ENCODE results near the gene CKAP5.

CKAP5 gene

DNA sequence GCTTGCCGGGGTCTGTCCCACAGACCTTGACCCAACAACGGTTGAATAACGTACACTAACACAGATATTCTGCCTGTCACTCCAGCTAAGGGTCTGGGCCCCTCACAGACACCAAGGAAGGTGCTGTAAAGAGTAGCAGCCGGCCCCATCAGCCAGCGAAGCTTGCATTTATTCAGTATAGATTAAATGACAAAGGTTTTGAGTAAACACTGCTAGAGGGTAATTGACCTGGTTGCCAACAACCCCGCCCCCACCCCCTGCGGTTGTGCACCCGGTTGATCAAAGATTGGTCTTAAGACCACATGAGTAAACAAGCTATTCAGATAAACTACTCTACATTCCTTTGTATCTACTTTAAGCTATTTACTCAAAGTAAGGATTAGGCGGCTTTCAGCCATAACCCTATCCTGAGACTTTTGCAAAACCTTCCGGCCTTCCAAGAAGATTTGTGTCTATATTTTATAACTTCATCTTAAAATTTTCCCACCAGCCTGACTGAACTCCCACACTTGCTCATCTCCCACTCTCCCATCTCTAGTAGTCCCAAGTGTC, 4.8 kb upstream of the CKAP5 start:
- peaks cover 11% of the 10 kb centered on the region for H3K4me1 Mint-ChIP-seq
- peak overlapping the region; percentile 72 for H3K27ac Mint-ChIP-seq
- peaks cover 5% of the 10 kb centered on the region for H3K27me3 Mint-ChIP-seq (ENCODE audit: low read depth, poor library complexity)
- no peak for TF ChIP-seq CTCF (IDR thresholded peaks at IDR 0.05)
- peaks cover 11% of the 10 kb centered on the region for H3K9me3 Mint-ChIP-seq
- H3K4me3 Mint-ChIP-seq: no peak overlapping the region
- no peak for DNase-seq
- peaks cover 20% of the 10 kb centered on the region for H3K36me3 Mint-ChIP-seq (ENCODE audit: low read depth)

GRCh38 chr11:46849631-46850030, 3.6 kb upstream of the CKAP5 start:
- no peak for TF ChIP-seq CTCF (IDR thresholded peaks at IDR 0.05)

GRCh38 chr11:46846510-46846830, 390 bp upstream of the CKAP5 start:
- Mint-ChIP-seq H3K27me3 (ENCODE audit: low read depth, poor library complexity) (peaks cover 5% of the 10 kb centered on the region), H3K36me3 (ENCODE audit: low read depth) (peaks cover 38% of the 10 kb centered on the region), H3K27ac (peak overlapping the region; percentile 91), H3K9me3 (peaks cover 11% of the 10 kb centered on the region), H3K4me3 (peak overlapping the region; percentile 94), H3K4me1 (peaks cover 41% of the 10 kb centered on the region)
- no peak for DNase-seq
- no peak for TF ChIP-seq CTCF (IDR thresholded peaks at IDR 0.05)

More at GRCh38 chr11:46849631-46850030, 3.6 kb upstream of the CKAP5 start:
- no peak for DNase-seq
- Mint-ChIP-seq H3K36me3 (ENCODE audit: low read depth) (peaks cover 15% of the 10 kb centered on the region), H3K27me3 (ENCODE audit: low read depth, poor library complexity) (peaks cover 5% of the 10 kb centered on the region), H3K4me3 (no peak overlapping the region), H3K27ac (no peak overlapping the region), H3K4me1 (peaks cover 21% of the 10 kb centered on the region), H3K9me3 (peaks cover 11% of the 10 kb centered on the region)

DNA sequence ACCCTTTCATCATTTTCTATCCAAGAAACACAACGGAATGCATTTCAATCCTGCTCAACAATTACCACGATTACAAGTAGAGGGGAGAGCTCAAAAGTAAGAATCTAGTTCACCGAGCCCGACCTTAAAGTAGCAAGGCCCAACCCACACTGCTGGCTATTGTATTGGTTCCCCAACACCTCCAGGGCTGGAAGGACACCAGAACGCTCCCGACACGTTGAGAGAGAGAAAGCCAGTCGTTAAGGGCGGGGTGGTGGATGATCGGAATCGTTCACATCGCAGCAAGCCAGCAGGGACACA, 690 bp downstream of the CKAP5 start:
- TF ChIP-seq CTCF (IDR thresholded peaks at IDR 0.05): no peak
- H3K27ac Mint-ChIP-seq: peak overlapping the region; percentile 23
- peaks cover 5% of the 10 kb centered on the region for H3K27me3 Mint-ChIP-seq (ENCODE audit: low read depth, poor library complexity)
- peaks cover 38% of the 10 kb centered on the region for H3K36me3 Mint-ChIP-seq (ENCODE audit: low read depth)
- H3K4me3 Mint-ChIP-seq: peak overlapping the region; percentile 89
- DNase-seq: no peak
- peaks cover 41% of the 10 kb centered on the region for H3K4me1 Mint-ChIP-seq
- peaks cover 7% of the 10 kb centered on the region for H3K9me3 Mint-ChIP-seq

DNA sequence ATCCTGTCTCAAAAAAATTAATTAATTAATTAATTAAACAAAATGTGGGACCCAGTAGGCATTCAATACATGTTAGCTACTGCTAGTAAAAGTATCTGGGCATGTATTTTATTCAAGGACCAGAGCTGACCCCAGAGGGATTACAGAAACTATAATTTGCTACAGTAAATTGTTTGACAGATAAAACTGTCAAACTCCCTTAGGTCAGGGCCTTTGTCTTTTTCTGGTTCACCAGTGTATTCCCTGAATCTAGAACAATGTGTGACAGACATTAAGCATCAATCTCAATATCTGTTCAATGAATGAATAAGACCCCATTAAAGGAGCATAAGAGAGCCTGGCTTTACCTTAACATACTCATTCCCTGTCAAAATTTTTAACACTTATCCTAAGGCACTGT, 6.0 kb downstream of the CKAP5 start:
- H3K4me1 Mint-ChIP-seq: peaks cover 25% of the 10 kb centered on the region
- H3K27me3 Mint-ChIP-seq (ENCODE audit: low read depth, poor library complexity): no peaks in the 10 kb centered on the region
- H3K36me3 Mint-ChIP-seq (ENCODE audit: low read depth): peaks cover 48% of the 10 kb centered on the region
- TF ChIP-seq CTCF (IDR thresholded peaks at IDR 0.05): no peak
- no peaks in the 10 kb centered on the region for H3K9me3 Mint-ChIP-seq
- no peak overlapping the region for H3K4me3 Mint-ChIP-seq
- DNase-seq: no peak
- no peak overlapping the region for H3K27ac Mint-ChIP-seq

- DNase-seq: no peak
- no peaks in the 10 kb centered on the region for H3K9me3 Mint-ChIP-seq
- H3K4me3 Mint-ChIP-seq: no peak overlapping the region
- no peaks in the 10 kb centered on the region for H3K27me3 Mint-ChIP-seq (ENCODE audit: low read depth, poor library complexity)
- TF ChIP-seq CTCF (IDR thresholded peaks at IDR 0.05): no peak
- no peak overlapping the region for H3K27ac Mint-ChIP-seq
- H3K36me3 Mint-ChIP-seq (ENCODE audit: low read depth): peaks cover 46% of the 10 kb centered on the region
- peaks cover 10% of the 10 kb centered on the region for H3K4me1 Mint-ChIP-seq
Measured at GRCh38 chr11:46838501-46838900, 7.6 kb downstream of the CKAP5 start.

Measured in nephron progenitor cell (in vitro differentiated cells).